CD4-positive, alpha-beta T cell treated with Interferon gamma for 1 hour (primary cell): ENCODE data around the gene PRR36.
"Not testable (repeated sequence)": the region's sequence is repeated elsewhere in the genome, so short reads cannot be mapped to it uniquely, and the experiment has no call there.

Source experiments
- DNase-seq: peaks from one replicate; pipeline ENCODE4 v3.0.0-alpha.2; 2020

PRR36 gene

GRCh38 chr19:7897292-7897691 is 23.1 kb upstream of the PRR36 start:
- DNase-seq, result no peak

- DNase-seq, result no peak
Measured at GRCh38 chr19:7895565-7895964, 21.4 kb upstream of the PRR36 start.

GRCh38 chr19:7894612-7895309 is 20.6 kb upstream of the PRR36 start:
- DNase-seq, result no peak

- DNase-seq, result not testable (repeated sequence)
Measured at GRCh38 chr19:7893362-7894101, 19.3 kb upstream of the PRR36 start.

GRCh38 chr19:7888826-7889217 is 14.6 kb upstream of the PRR36 start:
- DNase-seq, result no peak

GRCh38 chr19:7888145-7888825 is 14.1 kb upstream of the PRR36 start, which contains the start of gene LRRC8E:
Gene LRRC8E (plus strand): TSS chr19:7888510. CDS start chr19:7895604, 7,094 bp downstream.
- DNase-seq, result no peak

GRCh38 chr19:7887408-7888144 is 13.4 kb upstream of the PRR36 start:
- DNase-seq, result no peak

GRCh38 chr19:7885818-7886217 is 11.6 kb upstream of the PRR36 start:
- no peak for DNase-seq

- DNase-seq, result no peak
Measured at GRCh38 chr19:7883796-7884570, 9.8 kb upstream of the PRR36 start.

- no peak for DNase-seq
Measured at GRCh38 chr19:7883105-7883504, 8.9 kb upstream of the PRR36 start.

- DNase-seq, result no peak
Measured at GRCh38 chr19:7881910-7882309, 7.7 kb upstream of the PRR36 start.

GRCh38 chr19:7879836-7880235 is 5.6 kb upstream of the PRR36 start:
- no peak for DNase-seq

- no peak for DNase-seq
Measured at GRCh38 chr19:7879111-7879807, 5.1 kb upstream of the PRR36 start.

GRCh38 chr19:7877249-7877836 is 3.2 kb upstream of the PRR36 start:
- no peak for DNase-seq

- no peak for DNase-seq
Measured at GRCh38 chr19:7874897-7875273, 695 bp upstream of the PRR36 start.

- DNase-seq, result no peak
Measured at GRCh38 chr19:7873304-7874075, 700 bp downstream of the PRR36 start.

GRCh38 chr19:7872306-7873204 is 1.6 kb downstream of the PRR36 start:
- no peak for DNase-seq

- peak; percentile 87 for DNase-seq
Measured at GRCh38 chr19:7871437-7872305, 2.5 kb downstream of the PRR36 start.
